Gastroesophageal sphincter (tissue), 3 donors: Measurements from ENCODE around the gene C19orf12.

Source experiments
- CTCF ChIP-seq, 4 experiments: fragments of 200-600 bp in 2 of 4; fragments of 450-650 bp in 2 of 4; sonication (generic) in 1 of 4; IDR thresholded peaks; one replicate each; pipeline ENCODE4 v1.5.1; 2017 to 2019; ENCODE audit warnings: antibody characterized with exemption in 4 of 4, mild to moderate bottlenecking in 2 of 4, moderate library complexity in 2 of 4
- POLR2A ChIP-seq, 2 donors: fragments of 450-650 bp; IDR thresholded peaks; one replicate each; pipeline ENCODE4 v1.6.1; 2017; ENCODE audit warnings: antibody characterized with exemption in 2 of 2, mild to moderate bottlenecking in 2 of 2, moderate library complexity in 1 of 2

- TF ChIP-seq CTCF (IDR thresholded peaks at IDR 0.05) (no peak), POLR2A (IDR thresholded peaks at IDR 0.05) (no peak)
These were observed 26.9 kb downstream of the C19orf12 start for GRCh38 chr19:29687897-29688728.
